Breast epithelium (tissue), 3 donors: ENCODE data around the gene LRRC15.

Source experiments
- CTCF ChIP-seq, 3 donors: fragments of 450-650 bp; IDR thresholded peaks; one replicate each; pipeline ENCODE4 v1.5.1; 2016 to 2017; ENCODE audit warnings: antibody characterized with exemption in 3 of 3, mild to moderate bottlenecking in 3 of 3, moderate library complexity in 3 of 3
- POLR2AphosphoS5 ChIP-seq, 3 donors: sonication (generic); formaldehyde crosslinking; IDR thresholded peaks; one replicate each; pipeline ENCODE4 v1.6.1; 2017; ENCODE audit warnings: antibody characterized with exemption in 3 of 3

GRCh38 chr3:194384156-194384555, 14.6 kb upstream of the LRRC15 start:
- no peak for TF ChIP-seq CTCF (IDR thresholded peaks at IDR 0.05)
- TF ChIP-seq POLR2AphosphoS5 (IDR thresholded peaks at IDR 0.05) = no peak
